GM18909 (cell line): ENCODE measurements around the gene ADO.

Experiments
- ATAC-seq: cut with Tn5 transposase; IDR thresholded peaks from one replicate; pipeline ENCODE4 v1.9.1; 2021; ENCODE audit warnings: mild to moderate bottlenecking; ENCODE audit not compliant: unreplicated experiment, poor library complexity

Gene ADO

DNA sequence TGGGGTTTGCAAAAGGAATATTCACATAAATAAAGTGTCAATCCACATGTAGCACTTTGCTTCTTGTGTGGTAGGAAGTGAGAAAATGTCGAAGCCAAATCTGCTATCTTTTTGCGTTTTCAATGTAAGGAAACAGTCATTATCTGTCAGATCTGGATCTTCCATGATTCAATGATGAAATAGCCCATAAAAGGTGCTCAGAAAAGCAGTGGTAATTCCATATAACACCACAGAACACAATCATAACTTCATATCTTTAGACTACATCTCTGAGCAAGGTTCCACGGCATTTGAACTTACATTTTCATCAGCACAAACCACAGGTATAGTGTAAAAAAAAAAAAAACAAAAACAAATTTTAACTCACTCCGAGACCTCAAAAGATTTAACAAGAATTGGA lies 51.5 kb downstream of the ADO start:
- ATAC-seq: no peak
